ENCODE measurements around the gene ZSWIM5. TPM values are rescaled to one million over a fixed set of nuclear protein-coding genes. Genes with fewer than 3 reads are reported as not detected.
"Not testable (repeated sequence)": the region's sequence is repeated elsewhere in the genome, so short reads cannot be mapped to it uniquely, and the experiment has no call there.

Gene ZSWIM5
- total RNA-seq, 1 donor from 2014 or later, result 2.4 TPM

- H3K27me3 Mint-ChIP-seq (ENCODE audit: low read depth), result no peaks in the 10 kb centered on the region
- DNase-seq (ENCODE audit: low spot score in 2 of 2, unreplicated experiment in 2 of 2), result no peak
- H3K36me3 Mint-ChIP-seq, result peaks cover 8% of the 10 kb centered on the region
- no peak overlapping the region for H3K4me3 Mint-ChIP-seq
- peaks cover 6% of the 10 kb centered on the region for H3K4me1 Mint-ChIP-seq
- no peak overlapping the region for H3K27ac Mint-ChIP-seq
- H3K9me3 Mint-ChIP-seq, result peaks cover 36% of the 10 kb centered on the region
- TF ChIP-seq CTCF (IDR thresholded peaks at IDR 0.05; ENCODE audit: unreplicated experiment), result no peak
These were observed 95.2 kb downstream of the ZSWIM5 start for GRCh38 chr1:45111239-45111638.

GRCh38 chr1:45107782-45108181 is 98.6 kb downstream of the ZSWIM5 start:
- no peak for TF ChIP-seq CTCF (IDR thresholded peaks at IDR 0.05; ENCODE audit: unreplicated experiment)
- Mint-ChIP-seq H3K27ac (no peak overlapping the region), H3K9me3 (peaks cover 26% of the 10 kb centered on the region), H3K4me1 (peaks cover 6% of the 10 kb centered on the region), H3K36me3 (peaks cover 7% of the 10 kb centered on the region), H3K27me3 (ENCODE audit: low read depth) (no peaks in the 10 kb centered on the region), H3K4me3 (no peak overlapping the region)
- no peak for DNase-seq (ENCODE audit: low spot score in 2 of 2, unreplicated experiment in 2 of 2)

- H3K36me3 Mint-ChIP-seq; H3K4me1 Mint-ChIP-seq; H3K27ac Mint-ChIP-seq; DNase-seq (ENCODE audit: low spot score in 2 of 2, unreplicated experiment in 2 of 2); H3K27me3 Mint-ChIP-seq (ENCODE audit: low read depth); H3K4me3 Mint-ChIP-seq: not testable (repeated sequence)
- peaks cover 19% of the 10 kb centered on the region for H3K9me3 Mint-ChIP-seq
These were observed 99.5 kb downstream of the ZSWIM5 start for GRCh38 chr1:45106864-45107263.

- H3K36me3 Mint-ChIP-seq; H3K27me3 Mint-ChIP-seq (ENCODE audit: low read depth); DNase-seq (ENCODE audit: low spot score in 2 of 2, unreplicated experiment in 2 of 2); H3K27ac Mint-ChIP-seq; H3K4me1 Mint-ChIP-seq; H3K4me3 Mint-ChIP-seq: not testable (repeated sequence)
- peaks cover 15% of the 10 kb centered on the region for H3K9me3 Mint-ChIP-seq
These were observed 100.3 kb downstream of the ZSWIM5 start for GRCh38 chr1:45106156-45106545.

DNA sequence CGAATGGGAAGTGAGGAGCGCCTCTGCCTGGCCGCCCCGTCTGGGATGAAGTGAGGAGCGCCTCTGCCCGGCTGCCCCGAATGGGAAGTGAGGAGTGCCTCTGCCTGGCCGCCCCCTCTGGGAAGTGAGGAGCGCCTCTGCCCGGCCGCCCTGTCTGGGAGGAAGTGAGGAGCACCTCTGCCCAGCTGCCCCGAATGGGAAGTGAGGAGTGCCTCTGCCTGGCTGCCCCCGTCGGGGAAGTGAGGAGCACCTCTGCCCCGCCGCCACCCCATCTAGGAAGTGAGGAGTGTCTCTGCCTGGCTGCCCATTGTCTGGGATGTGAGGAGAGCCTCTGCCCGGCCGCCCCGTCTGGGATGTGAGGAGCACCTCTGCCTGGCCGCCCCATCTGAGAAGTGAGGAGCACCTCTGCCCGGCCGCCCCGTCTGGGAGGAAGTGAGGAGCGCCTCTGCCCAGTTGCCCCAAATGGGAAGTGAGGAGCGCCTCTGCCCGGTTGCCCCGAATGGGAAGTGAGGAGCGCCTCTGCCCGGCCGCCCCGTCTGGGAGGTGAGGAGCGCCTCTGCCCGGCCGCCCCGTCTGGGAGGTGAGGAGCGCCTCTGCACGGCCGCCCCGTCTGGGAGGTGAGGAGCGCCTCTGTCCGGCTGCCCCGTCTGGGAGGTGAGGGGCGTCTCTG is 100.8 kb downstream of the ZSWIM5 start:
- H3K4me3 Mint-ChIP-seq; H3K27ac Mint-ChIP-seq; H3K27me3 Mint-ChIP-seq (ENCODE audit: low read depth); H3K36me3 Mint-ChIP-seq; H3K4me1 Mint-ChIP-seq; DNase-seq (ENCODE audit: low spot score in 2 of 2, unreplicated experiment in 2 of 2): not testable (repeated sequence)
- H3K9me3 Mint-ChIP-seq, result peaks cover 11% of the 10 kb centered on the region

DNA sequence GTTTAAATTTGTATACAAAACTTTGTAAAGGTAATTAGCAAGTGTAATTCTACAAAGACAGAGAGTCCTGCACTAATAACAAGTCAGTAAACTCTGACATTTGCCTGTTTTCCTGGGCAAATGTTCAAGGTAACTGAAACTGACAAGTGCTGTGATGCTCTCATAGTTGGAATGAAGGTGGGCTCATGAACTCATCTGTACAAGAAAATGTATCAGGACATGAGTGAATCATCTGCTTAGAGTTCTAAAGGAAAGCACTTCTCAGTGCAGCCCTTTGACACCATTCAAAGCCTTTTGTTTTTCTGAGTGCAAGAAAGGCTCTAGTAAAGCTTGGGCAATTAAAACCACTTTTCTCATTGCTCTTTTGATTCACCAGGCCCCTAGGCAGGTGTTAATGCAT is 102.9 kb downstream of the ZSWIM5 start:
- TF ChIP-seq CTCF (IDR thresholded peaks at IDR 0.05; ENCODE audit: unreplicated experiment), result no peak
- H3K36me3 Mint-ChIP-seq, result peaks cover 7% of the 10 kb centered on the region
- H3K4me1 Mint-ChIP-seq, result no peaks in the 10 kb centered on the region
- no peak for DNase-seq (ENCODE audit: low spot score in 2 of 2, unreplicated experiment in 2 of 2)
- peaks cover 15% of the 10 kb centered on the region for H3K9me3 Mint-ChIP-seq
- H3K27me3 Mint-ChIP-seq (ENCODE audit: low read depth), result peaks cover 2% of the 10 kb centered on the region
- no peak overlapping the region for H3K4me3 Mint-ChIP-seq
- H3K27ac Mint-ChIP-seq, result no peak overlapping the region

GRCh38 chr1:45101947-45102346 is 104.5 kb downstream of the ZSWIM5 start:
- Mint-ChIP-seq H3K4me3 (no peak overlapping the region), H3K27ac (no peak overlapping the region), H3K4me1 (no peaks in the 10 kb centered on the region), H3K36me3 (peaks cover 3% of the 10 kb centered on the region), H3K27me3 (ENCODE audit: low read depth) (peaks cover 2% of the 10 kb centered on the region), H3K9me3 (peaks cover 7% of the 10 kb centered on the region)
- DNase-seq (ENCODE audit: low spot score in 2 of 2, unreplicated experiment in 2 of 2), result no peak
- no peak for TF ChIP-seq CTCF (IDR thresholded peaks at IDR 0.05; ENCODE audit: unreplicated experiment)

DNA sequence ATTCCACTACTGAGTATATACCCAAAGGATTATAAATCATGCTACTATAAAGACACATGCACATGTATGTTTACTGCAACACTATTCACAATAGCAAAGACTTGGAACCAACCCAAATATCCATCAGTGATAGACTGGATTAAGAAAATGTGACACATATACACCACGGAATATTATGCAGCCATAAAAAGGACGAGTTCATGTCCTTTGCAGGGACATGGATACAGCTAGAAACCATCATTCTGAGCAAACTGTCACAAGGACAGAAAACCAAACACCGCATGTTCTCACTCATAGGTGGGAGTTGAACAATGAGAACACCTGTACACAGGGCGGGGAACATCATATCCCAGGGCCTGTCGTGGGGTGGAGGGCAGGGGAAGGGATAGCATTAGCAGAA is 104.9 kb downstream of the ZSWIM5 start:
- not testable (repeated sequence) for H3K9me3 Mint-ChIP-seq; H3K4me3 Mint-ChIP-seq; DNase-seq (ENCODE audit: low spot score in 2 of 2, unreplicated experiment in 2 of 2); H3K27ac Mint-ChIP-seq; H3K27me3 Mint-ChIP-seq (ENCODE audit: low read depth); H3K36me3 Mint-ChIP-seq; H3K4me1 Mint-ChIP-seq

Data from mesothelial cell of epicardium (in vitro differentiated cells).